Cardiac fibroblast (primary cell): Measurements from ENCODE around the gene SLFN12L.
A peak's percentile ranks its signal among the peaks of the same experiment; 100 is the strongest.
"Not testable (repeated sequence)": the region's sequence is repeated elsewhere in the genome, so short reads cannot be mapped to it uniquely, and the experiment has no call there.

Source experiments
- DNase-seq, 2 donors: peaks; one replicate each; pipeline versions ENCODE4 v3.0.0 to v3.0.0-alpha.2; 2010; ENCODE audit warnings: low read depth in 2 of 2
- H3K4me3 ChIP-seq, 2 donors: replicated peaks in 1 of 2; 1 replicate in 1 of 2; 2 replicates in 1 of 2; pipeline ENCODE4 v1.5.1; 2011; ENCODE audit warnings: low read depth in 2 of 2, low read length in 2 of 2, mild to moderate bottlenecking in 2 of 2, moderate library complexity in 1 of 2
- TF ChIP-seq, protein P1 (sequence below): IDR thresholded peaks from one replicate; pipeline ENCODE4 v1.5.1; 2011; ENCODE audit warnings: low read depth, mild to moderate bottlenecking, low read length, inconsistent platforms

The SLFN12L gene

DNA sequence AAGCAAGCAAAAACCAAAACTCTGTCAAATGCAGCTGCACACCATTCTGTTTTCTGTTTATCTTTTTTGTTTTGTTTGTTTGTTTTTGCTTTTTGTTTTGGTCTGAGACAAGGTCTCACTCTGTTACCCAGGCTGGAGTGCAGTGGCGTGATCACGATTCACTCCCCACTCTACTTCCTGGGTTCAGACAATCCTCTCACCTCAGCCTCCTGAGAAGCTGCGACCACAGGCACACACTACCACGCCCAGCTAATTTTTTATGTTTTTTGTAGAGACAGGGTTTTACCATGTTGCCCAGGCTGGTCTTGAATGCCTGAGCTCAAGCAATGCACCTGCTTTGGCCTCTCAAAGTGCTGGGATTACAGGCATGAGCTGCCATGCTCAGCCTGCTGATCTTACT, 69.7 kb downstream of the SLFN12L start:
- DNase-seq, result no peak
- TF ChIP-seq, protein P1, sequence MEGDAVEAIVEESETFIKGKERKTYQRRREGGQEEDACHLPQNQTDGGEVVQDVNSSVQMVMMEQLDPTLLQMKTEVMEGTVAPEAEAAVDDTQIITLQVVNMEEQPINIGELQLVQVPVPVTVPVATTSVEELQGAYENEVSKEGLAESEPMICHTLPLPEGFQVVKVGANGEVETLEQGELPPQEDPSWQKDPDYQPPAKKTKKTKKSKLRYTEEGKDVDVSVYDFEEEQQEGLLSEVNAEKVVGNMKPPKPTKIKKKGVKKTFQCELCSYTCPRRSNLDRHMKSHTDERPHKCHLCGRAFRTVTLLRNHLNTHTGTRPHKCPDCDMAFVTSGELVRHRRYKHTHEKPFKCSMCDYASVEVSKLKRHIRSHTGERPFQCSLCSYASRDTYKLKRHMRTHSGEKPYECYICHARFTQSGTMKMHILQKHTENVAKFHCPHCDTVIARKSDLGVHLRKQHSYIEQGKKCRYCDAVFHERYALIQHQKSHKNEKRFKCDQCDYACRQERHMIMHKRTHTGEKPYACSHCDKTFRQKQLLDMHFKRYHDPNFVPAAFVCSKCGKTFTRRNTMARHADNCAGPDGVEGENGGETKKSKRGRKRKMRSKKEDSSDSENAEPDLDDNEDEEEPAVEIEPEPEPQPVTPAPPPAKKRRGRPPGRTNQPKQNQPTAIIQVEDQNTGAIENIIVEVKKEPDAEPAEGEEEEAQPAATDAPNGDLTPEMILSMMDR, result no peak

DNA sequence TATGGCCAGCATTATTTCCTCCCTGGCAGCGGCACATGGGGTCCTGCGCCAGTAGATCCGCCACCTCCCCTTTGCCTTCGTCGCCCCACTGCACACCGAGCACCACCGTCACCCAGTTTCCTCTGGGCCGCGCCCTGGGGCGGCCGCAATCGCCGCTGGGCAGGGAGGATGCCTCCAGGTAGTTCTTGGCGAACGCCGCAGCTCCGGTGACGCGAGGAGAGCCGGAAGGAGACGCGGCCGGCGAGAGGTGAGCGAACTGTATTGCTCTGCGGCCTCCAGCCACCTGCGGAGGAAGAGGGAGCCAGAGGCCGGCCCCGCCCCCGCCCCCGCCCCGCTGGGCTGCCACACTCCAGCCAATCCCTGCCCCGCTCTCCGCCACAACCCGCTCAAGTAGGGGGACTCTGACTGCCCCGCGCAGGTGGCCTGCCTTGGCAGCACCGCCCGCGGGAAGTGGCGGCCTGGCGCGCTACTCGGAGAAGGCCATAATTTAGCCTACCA, 77.1 kb downstream of the SLFN12L start:
- no peak for DNase-seq
- no peak overlapping the region for H3K4me3 ChIP-seq
- TF ChIP-seq, protein P1, result no peak

More for the DNA sequence above, 69.7 kb downstream of the SLFN12L start:
- H3K4me3 ChIP-seq, result no peak overlapping the region

DNA sequence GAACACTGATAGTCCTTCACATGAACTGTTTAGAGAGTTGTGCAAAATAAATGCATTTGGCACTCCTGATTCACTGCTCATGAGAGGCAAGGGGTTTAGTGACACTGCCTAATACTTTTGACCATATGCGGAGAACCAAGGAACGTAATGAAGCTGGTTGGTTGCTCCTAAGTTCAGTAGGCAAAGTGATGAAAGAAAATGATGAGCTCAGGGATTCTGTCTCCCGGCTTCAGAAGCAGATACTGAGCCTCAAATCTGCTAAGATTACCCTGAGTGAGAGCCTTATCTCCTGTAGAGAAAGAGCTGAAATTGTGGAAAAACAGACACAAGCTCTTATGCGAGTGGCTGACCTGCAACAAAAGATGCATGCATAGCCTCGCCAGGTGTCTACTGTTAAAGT, 83.4 kb downstream of the SLFN12L start:
- H3K4me3 ChIP-seq, DNase-seq: not testable (repeated sequence)

DNA sequence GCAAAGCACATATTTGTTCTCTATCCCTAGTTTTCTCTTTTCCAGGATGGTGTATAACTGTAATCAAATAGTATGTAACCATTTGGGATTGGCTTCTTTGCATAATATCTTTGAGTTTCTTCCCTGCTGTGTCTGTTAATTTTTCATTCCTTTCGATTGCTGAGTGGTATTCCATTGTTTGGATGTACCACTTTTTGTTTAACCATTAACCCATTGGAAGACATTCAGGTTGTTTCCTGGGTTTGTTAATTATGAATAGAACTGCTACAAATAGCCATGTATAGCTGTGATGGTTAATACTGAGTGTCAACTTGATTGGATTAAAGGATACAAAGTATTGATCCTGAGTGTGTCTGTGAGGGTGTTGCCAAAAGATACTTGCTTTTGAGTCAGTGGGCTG, 84.3 kb downstream of the SLFN12L start:
- TF ChIP-seq, protein P1, result no peak
- no peak overlapping the region for H3K4me3 ChIP-seq
- no peak for DNase-seq

DNA sequence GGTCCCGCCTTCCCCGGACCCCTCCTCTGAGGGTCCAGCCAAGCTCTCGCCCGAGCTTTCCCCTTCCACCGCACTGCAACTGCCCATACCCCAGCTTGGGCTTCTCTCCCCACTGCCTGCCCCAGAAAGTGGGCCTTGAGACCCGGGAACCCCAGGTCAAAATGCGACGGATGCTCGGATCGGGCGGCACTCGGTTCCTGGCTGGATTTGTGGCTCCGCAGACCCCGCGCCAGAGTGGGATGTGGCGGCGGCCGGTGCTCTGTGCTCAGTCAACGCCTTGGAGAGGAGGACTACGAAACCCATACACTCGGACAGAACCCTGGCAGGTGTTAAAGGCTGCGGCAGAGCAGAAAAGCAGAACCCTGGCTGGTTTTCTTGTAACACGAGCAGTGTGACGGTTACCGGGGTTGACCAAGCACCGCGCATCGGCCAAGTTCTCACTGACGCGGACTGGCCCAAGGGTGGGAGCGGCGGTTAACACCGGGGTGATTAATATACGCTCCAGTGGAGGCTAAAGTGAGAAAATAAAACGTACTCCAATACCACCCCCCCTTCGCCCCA, 88.0 kb downstream of the SLFN12L start:
- DNase-seq, result peak; percentile 3 to 8

DNA sequence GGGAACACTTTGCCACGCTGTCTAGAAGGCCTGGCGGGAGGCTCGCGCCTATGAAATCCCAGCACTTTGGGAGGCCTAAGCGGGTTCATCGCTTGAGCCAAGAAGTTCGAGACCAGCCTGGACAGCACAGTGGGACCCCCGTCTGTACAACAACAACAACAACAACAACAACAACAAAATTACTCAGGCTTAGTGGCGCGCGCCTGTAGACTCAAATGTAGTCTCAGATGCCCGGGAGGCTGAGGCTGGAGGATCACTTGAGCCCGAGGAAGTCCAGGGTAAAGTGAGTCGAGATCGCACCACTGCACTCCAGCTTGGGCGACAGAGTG, 88.6 kb downstream of the SLFN12L start:
- TF ChIP-seq, protein P1, result no peak
- peak overlapping the region; percentile 53 to 55 for H3K4me3 ChIP-seq
- no peak for DNase-seq

More for the DNA sequence above, 88.0 kb downstream of the SLFN12L start:
- H3K4me3 ChIP-seq, result peak overlapping the region in 1 of 2 donors; percentile 1
- TF ChIP-seq, protein P1, result no peak

DNA sequence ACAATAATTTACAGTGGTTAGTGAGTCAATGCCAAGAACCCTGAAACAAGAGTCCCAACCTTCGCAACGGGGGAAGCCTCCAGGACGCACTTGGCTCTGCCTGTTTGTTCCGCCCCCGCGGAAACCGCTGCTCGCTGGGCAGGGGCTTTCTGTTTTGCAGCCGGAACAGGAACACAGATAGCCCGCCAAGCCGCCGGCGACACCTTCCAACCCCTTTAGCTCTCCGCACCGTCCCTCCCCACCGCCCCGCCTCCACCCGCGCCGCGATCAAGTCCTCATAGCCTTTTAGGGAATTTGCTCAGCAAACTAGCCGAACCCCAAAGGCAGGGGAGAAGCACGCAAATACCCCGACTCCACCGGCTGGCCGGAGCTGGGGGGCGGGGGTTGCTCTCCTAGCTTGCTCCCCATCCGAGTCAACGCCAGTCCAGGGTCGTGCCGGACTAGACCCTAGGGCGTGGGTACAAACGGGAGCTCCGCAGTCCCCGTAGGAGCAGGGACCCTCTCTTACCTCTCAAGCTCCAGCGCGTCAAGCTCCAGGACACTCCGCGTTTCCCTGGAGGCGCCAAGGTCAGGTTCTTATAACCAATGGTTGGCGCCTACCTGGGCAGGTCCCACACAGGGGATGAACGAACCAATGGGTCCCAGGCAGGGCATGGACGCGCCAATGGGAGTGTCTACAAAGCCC, 89.1 kb downstream of the SLFN12L start, which contains the start of gene SLFN13:
SLFN13 (minus strand) TSS at position 553 of the 685 bp plus-strand sequence. CDS start 3,086 bp downstream, outside the sequence.
- peak; percentile 54 to 67 for DNase-seq
- H3K4me3 ChIP-seq, result peak within 1 kb of the TSS; percentile 53 to 55
- TF ChIP-seq, protein P1, result no peak
